GM23248 (cell line): ENCODE results near the gene PLCB4. TPM values are rescaled to one million over a fixed set of nuclear protein-coding genes. Genes with fewer than 3 reads are reported as not detected.

Experiments
- DNase-seq: peaks from one replicate; pipeline ENCODE4 v3.0.0-alpha.2; 2015
- H2AFZ ChIP-seq: fragments of 200-600 bp; sonication (generic); 2 replicates; pipeline ENCODE4 v1.6.1; 2016; ENCODE audit warnings: antibody characterized with exemption
- H3F3A ChIP-seq: fragments of 200-600 bp; sonication (generic); 2 replicates; pipeline ENCODE4 v1.6.1; 2016; ENCODE audit warnings: mild to moderate bottlenecking, antibody characterized with exemption, mixed run types; ENCODE audit not compliant: insufficient read depth
- H3K27ac ChIP-seq: fragments of 200-600 bp; sonication (generic); 2 replicates; pipeline ENCODE4 v1.5.1; 2016; ENCODE audit warnings: mild to moderate bottlenecking
- H3K27me3 ChIP-seq: fragments of 200-600 bp; sonication (generic); replicated peaks from 2 replicates; pipeline ENCODE4 v1.6.1; 2016; ENCODE audit warnings: mild to moderate bottlenecking; ENCODE audit not compliant: insufficient read depth
- H3K36me3 ChIP-seq: fragments of 200-600 bp; sonication (generic); 2 replicates; pipeline ENCODE4 v1.6.1; 2016; ENCODE audit warnings: low read depth, mild to moderate bottlenecking
- H3K4me1 ChIP-seq: fragments of 200-600 bp; sonication (generic); 2 replicates; pipeline ENCODE4 v1.6.1; 2016; ENCODE audit warnings: mild to moderate bottlenecking; ENCODE audit not compliant: insufficient read depth
- H3K4me2 ChIP-seq: fragments of 200-600 bp; sonication (generic); one replicate; pipeline ENCODE4 v1.6.1; 2016; ENCODE audit warnings: mild to moderate bottlenecking; ENCODE audit not compliant: unreplicated experiment
- H3K4me3 ChIP-seq: fragments of 200-600 bp; sonication (generic); 2 replicates; pipeline ENCODE4 v1.5.1; 2016; ENCODE audit warnings: mild to moderate bottlenecking
- H3K79me2 ChIP-seq: fragments of 200-600 bp; sonication (generic); 2 replicates; pipeline ENCODE4 v1.6.1; 2016; ENCODE audit warnings: mild to moderate bottlenecking; ENCODE audit not compliant: insufficient read depth
- H3K9ac ChIP-seq: fragments of 200-600 bp; sonication (generic); 2 replicates; pipeline ENCODE4 v1.6.1; 2016; ENCODE audit warnings: mild to moderate bottlenecking
- H3K9me2 ChIP-seq: fragments of 200-600 bp; sonication (generic); 2 replicates; pipeline ENCODE4 v1.6.1; 2016; ENCODE audit warnings: mixed run types, mild to moderate bottlenecking, moderate library complexity; ENCODE audit not compliant: insufficient read depth
- H3K9me3 ChIP-seq: fragments of 200-600 bp; sonication (generic); one replicate; pipeline ENCODE4 v1.6.1; 2017; ENCODE audit warnings: low read depth
- H4K20me1 ChIP-seq: fragments of 200-600 bp; sonication (generic); 2 replicates; pipeline ENCODE4 v1.6.0; 2016; ENCODE audit not compliant: insufficient read depth
- EZH2 ChIP-seq: fragments of 200-600 bp; sonication (generic); IDR thresholded peaks from 2 replicates; pipeline ENCODE4 v1.6.1; 2018; ENCODE audit warnings: antibody characterized with exemption, mild to moderate bottlenecking; ENCODE audit not compliant: insufficient read depth, poor library complexity, severe bottlenecking
- EZH2phosphoT487 ChIP-seq: fragments of 200-600 bp; sonication (generic); IDR thresholded peaks from 2 replicates; pipeline ENCODE4 v1.6.1; 2018; ENCODE audit warnings: antibody characterized with exemption, moderate library complexity, mild to moderate bottlenecking, low read depth; ENCODE audit not compliant: insufficient read depth
- WGBS, 2 experiments: methylation state at CpG; one replicate each; pipeline ENCODE4 v1.1.6; 2015 to 2017; ENCODE audit warnings: low lambda C conversion rate in 2 of 2, low coverage in 1 of 2; ENCODE audit errors: missing lambda C conversion rate in 2 of 2; 5-methylcytosine and 5-hydroxymethylcytosine counted together
- in situ Hi-C: fragments of 300-500 bp; cut with MboI; formaldehyde crosslinking; loops from 2 replicates; pipeline ENCODE4 v1.15.0; 2020
- polyA plus RNA-seq: library from polyadenylated mRNA; unstranded; fragments of >200 nt; fragmentation: Nextera tagmentation; extraction: Ambion mirVana; gene quantifications from 2 replicates; pipeline ENCODE4 v1.2.1, GENCODE V29; 2016
- total RNA-seq: library from RNA; depleted of rRNA; stranded (reverse); fragments of >200 nt; shearing (Covaris generic); gene quantifications from 2 replicates; pipeline ENCODE4 v1.2.3, GENCODE V29; 2014

The PLCB4 gene
- total and polyA plus RNA-seq, 2 experiments from 2014 or later = 5.0 to 9.5 TPM

GRCh38 chr20:9358001-9358400, 289.1 kb downstream of the PLCB4 start:
- Histone ChIP-seq H3K27me3 (no peaks in the 10 kb centered on the region), H4K20me1 (no peaks in the 10 kb centered on the region), H3K9ac (no peak overlapping the region), H2AFZ (no peak overlapping the region), H3K9me3 (no peaks in the 10 kb centered on the region), H3K36me3 (no peaks in the 10 kb centered on the region), H3F3A (no peaks in the 10 kb centered on the region), H3K4me1 (no peaks in the 10 kb centered on the region), H3K27ac (no peak overlapping the region), H3K79me2 (no peaks in the 10 kb centered on the region), H3K9me2 (no peaks in the 10 kb centered on the region), H3K4me2 (no peak overlapping the region), H3K4me3 (no peak overlapping the region)
- in situ Hi-C loops = loop anchor here (10.0 to 25.0 kb wide), 2 partner anchors 503 to 571 kb away; no protein-coding TSS in a partner anchor
- WGBS, 2 experiments = 88 to 98% methylated on average over 2 of the region's 2 CpGs
- DNase-seq = no peak
- no peak for TF ChIP-seq EZH2
- no peak for TF ChIP-seq EZH2phosphoT487

DNA sequence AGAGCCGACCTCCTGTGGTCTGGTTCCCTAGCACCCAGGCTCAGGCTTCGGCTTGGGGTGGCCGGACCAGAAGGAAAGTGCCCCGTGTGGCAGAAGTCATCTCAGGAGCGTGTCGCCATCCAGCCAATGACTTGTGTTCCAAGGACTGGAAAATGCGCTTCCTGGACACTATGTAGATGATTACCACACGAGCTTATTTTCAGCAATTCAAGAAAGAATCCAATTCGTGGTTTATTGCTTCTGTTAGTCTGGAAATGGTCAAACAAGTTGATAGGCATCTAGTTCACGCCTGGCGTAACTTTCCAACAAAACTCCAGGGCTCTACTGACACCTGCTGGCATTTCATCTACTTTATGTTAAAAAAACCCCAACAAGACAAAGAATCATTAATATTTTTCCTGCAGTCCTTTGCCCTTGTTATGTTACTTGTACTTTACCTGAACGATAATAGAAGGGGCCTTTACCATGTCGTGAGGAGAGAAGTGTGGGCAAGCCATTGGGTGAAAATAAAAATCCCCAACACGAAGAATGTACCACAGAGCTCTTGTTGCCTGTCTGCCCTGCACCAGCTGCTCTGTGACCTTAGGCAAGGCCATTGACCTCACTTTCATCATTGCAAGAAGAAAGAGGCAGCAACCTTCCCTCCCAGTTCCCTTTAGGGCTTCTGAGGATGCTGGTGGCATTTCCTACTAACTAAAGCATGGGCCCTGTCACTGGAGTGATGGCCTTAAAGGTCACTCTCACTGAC, 290.8 kb downstream of the PLCB4 start:
- Histone ChIP-seq H3K9ac (no peak overlapping the region), H3K4me1 (no peaks in the 10 kb centered on the region), H2AFZ (peak overlapping the region; percentile 69), H3K36me3 (no peaks in the 10 kb centered on the region), H3K9me2 (no peaks in the 10 kb centered on the region), H3K79me2 (no peaks in the 10 kb centered on the region), H4K20me1 (no peaks in the 10 kb centered on the region), H3K9me3 (no peaks in the 10 kb centered on the region), H3K27me3 (no peaks in the 10 kb centered on the region), H3F3A (no peaks in the 10 kb centered on the region), H3K27ac (no peak overlapping the region), H3K4me2 (peak overlapping the region; percentile 60), H3K4me3 (peak overlapping the region; percentile 46)
- no peak for TF ChIP-seq EZH2phosphoT487
- TF ChIP-seq EZH2 = no peak
- in situ Hi-C loops = loop anchor here (10.0 to 25.0 kb wide), 2 partner anchors 505 to 572 kb away; no protein-coding TSS in a partner anchor
- 8 to 16% methylated on average over 14 of the region's 14 CpGs for WGBS, 2 experiments
- peak; percentile 75 for DNase-seq

DNA sequence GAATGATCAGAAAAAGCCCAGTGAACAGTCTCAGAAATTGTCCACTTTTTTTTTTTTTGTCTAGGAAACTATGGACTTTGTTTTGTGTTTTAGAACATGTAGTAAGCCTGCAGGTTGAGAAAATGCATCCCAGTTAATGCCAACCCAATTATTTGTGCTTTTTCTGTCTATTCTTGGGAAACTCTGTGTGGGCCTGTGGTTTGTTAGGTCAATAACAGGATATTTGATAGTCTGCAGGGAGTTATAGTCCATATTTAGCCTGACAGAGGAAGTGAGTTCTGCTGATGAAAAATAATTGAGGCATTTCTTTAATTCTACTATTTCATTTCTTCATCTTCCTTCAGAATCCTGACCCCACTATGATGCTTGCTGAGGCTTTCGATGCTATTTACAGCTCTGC, 291.5 kb downstream of the PLCB4 start:
- no peak overlapping the region for H3K4me3 ChIP-seq
- no peaks in the 10 kb centered on the region for H3K9me2 ChIP-seq
- no peak overlapping the region for H2AFZ ChIP-seq
- H3K27ac ChIP-seq = no peak overlapping the region
- H3K36me3 ChIP-seq = no peaks in the 10 kb centered on the region
- no peak overlapping the region for H3K9ac ChIP-seq
- TF ChIP-seq EZH2 (no peak), EZH2phosphoT487 (no peak)
- no peaks in the 10 kb centered on the region for H3K9me3 ChIP-seq
- DNase-seq = no peak
- no peak overlapping the region for H3K4me2 ChIP-seq
- H4K20me1 ChIP-seq = no peaks in the 10 kb centered on the region
- no peaks in the 10 kb centered on the region for H3K79me2 ChIP-seq
- 86 to 100% methylated on average over 1 of the region's 1 CpG for WGBS, 2 experiments
- in situ Hi-C loops = loop anchor here (25.0 kb wide), 1 partner anchor 573 kb away; no protein-coding TSS in a partner anchor
- no peaks in the 10 kb centered on the region for H3K27me3 ChIP-seq
- H3F3A ChIP-seq = no peaks in the 10 kb centered on the region
- no peaks in the 10 kb centered on the region for H3K4me1 ChIP-seq

DNA sequence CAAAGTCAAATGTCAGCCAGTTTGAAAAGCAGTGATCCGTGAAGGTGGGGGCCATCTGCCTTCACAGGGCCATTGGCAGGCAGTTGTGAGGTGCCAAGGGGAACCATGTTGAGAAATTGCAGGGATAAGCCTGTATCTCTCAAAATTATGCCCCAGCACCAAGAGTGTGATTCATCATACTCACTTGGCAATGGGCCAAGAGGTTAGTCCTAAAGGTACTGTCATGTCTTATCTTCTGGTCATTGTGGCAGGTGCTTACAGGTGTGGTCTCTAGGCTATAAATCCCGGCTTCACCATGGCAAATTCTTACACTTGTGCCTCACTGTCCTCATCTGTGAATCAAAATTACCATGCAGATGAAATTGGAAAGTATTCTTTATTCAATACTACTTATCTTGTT, 294.8 kb downstream of the PLCB4 start:
- Histone ChIP-seq H3K9me3 (no peaks in the 10 kb centered on the region), H3K27me3 (no peaks in the 10 kb centered on the region), H3K4me3 (no peak overlapping the region), H3K4me2 (no peak overlapping the region), H3K9ac (no peak overlapping the region), H3K36me3 (no peaks in the 10 kb centered on the region), H3K79me2 (no peaks in the 10 kb centered on the region), H3F3A (no peaks in the 10 kb centered on the region), H2AFZ (no peak overlapping the region), H3K4me1 (no peaks in the 10 kb centered on the region), H3K9me2 (no peaks in the 10 kb centered on the region), H3K27ac (no peak overlapping the region), H4K20me1 (no peaks in the 10 kb centered on the region)
- 96 to 98% methylated on average over 2 of the region's 2 CpGs for WGBS, 2 experiments
- peak; percentile 15 for DNase-seq
- no peak for TF ChIP-seq EZH2
- no peak for TF ChIP-seq EZH2phosphoT487
- in situ Hi-C loops = loop anchor here (25.0 kb wide), 1 partner anchor 576 kb away; no protein-coding TSS in a partner anchor
